Duodenal mucosa (tissue), 2 donors: Measurements from ENCODE around the gene ENTHD1.
A peak's percentile ranks its signal among the peaks of the same experiment; 100 is the strongest.
"Not testable (repeated sequence)": the region's sequence is repeated elsewhere in the genome, so short reads cannot be mapped to it uniquely, and the experiment has no call there.

Experiments used
- H3K27ac ChIP-seq: one replicate; pipeline ENCODE4 v1.7.0; 2013; ENCODE audit warnings: low read depth, low read length
- H3K27me3 ChIP-seq, 2 donors: one replicate each; pipeline ENCODE4 v1.7.0; 2013; ENCODE audit warnings: low read length in 2 of 2, control low read depth in 1 of 2; ENCODE audit not compliant: insufficient read depth in 2 of 2, control insufficient read depth in 1 of 2
- H3K36me3 ChIP-seq, 2 donors: one replicate each; pipeline ENCODE4 v1.7.0; 2013; ENCODE audit warnings: low read length in 2 of 2, control low read depth in 1 of 2; ENCODE audit not compliant: insufficient read depth in 2 of 2, control insufficient read depth in 1 of 2
- H3K4me1 ChIP-seq, 2 donors: one replicate each; pipeline ENCODE4 v1.7.0; 2013; ENCODE audit warnings: low read length in 2 of 2, control low read depth in 1 of 2; ENCODE audit not compliant: insufficient read depth in 2 of 2, control insufficient read depth in 1 of 2
- H3K4me3 ChIP-seq, 2 donors: one replicate each; pipeline ENCODE4 v1.7.0; 2013; ENCODE audit warnings: low read length in 2 of 2, low read depth in 1 of 2
- H3K9ac ChIP-seq, 2 donors: one replicate each; pipeline ENCODE4 v1.7.0; 2013; ENCODE audit warnings: low read length in 2 of 2, low read depth in 1 of 2
- H3K9me3 ChIP-seq, 2 donors: one replicate each; pipeline ENCODE4 v1.7.0; 2013; ENCODE audit warnings: low read length in 2 of 2, control low read depth in 1 of 2; ENCODE audit not compliant: control insufficient read depth in 1 of 2

The ENTHD1 gene

GRCh38 chr22:39904024-39904423, 10.5 kb upstream of the ENTHD1 start:
- H3K4me3 ChIP-seq = peak overlapping the region in 1 of 2 donors; percentile 29
- not testable (repeated sequence) for H3K9ac ChIP-seq, H3K4me1 ChIP-seq, H3K27me3 ChIP-seq, H3K27ac ChIP-seq, H3K9me3 ChIP-seq, H3K36me3 ChIP-seq

GRCh38 chr22:39901565-39902146, 8.1 kb upstream of the ENTHD1 start:
- Histone ChIP-seq H3K36me3 (no peaks in the 10 kb centered on the region), H3K9ac (peak overlapping the region in 1 of 2 donors; percentile 38), H3K9me3 (no peaks in the 10 kb centered on the region), H3K4me3 (peak overlapping the region; percentile 31 to 60), H3K27ac (no peak overlapping the region), H3K27me3 (no peaks in the 10 kb centered on the region), H3K4me1 (peaks cover 0 to 3% of the 10 kb centered on the region in 2 donors)

GRCh38 chr22:39900306-39901227, 7.0 kb upstream of the ENTHD1 start, which contains the start of gene GRAP2:
TSS of gene GRAP2 (plus strand) at chr22:39901084. CDS start at chr22:39947107, 46,023 bp downstream.
- H3K9me3 ChIP-seq = no peaks in the 10 kb centered on the region
- H3K4me3 ChIP-seq = peak within 1 kb of the TSS; percentile 31 to 60
- no peaks in the 10 kb centered on the region for H3K27me3 ChIP-seq
- no peaks in the 10 kb centered on the region for H3K36me3 ChIP-seq
- H3K9ac ChIP-seq = peak within 1 kb of the TSS; percentile 12 to 38
- H3K27ac ChIP-seq = no peak within 1 kb of the TSS
- H3K4me1 ChIP-seq = peaks cover 0 to 3% of the 10 kb centered on the region in 2 donors

- no peaks in the 10 kb centered on the region for H3K9me3 ChIP-seq
- H3K36me3 ChIP-seq = no peaks in the 10 kb centered on the region
- H3K9ac ChIP-seq = no peak overlapping the region
- H3K27ac ChIP-seq = no peak overlapping the region
- H3K4me3 ChIP-seq = no peak overlapping the region
- no peaks in the 10 kb centered on the region for H3K27me3 ChIP-seq
- H3K4me1 ChIP-seq = peaks cover 0 to 3% of the 10 kb centered on the region in 2 donors
Measured at GRCh38 chr22:39898997-39899396, 5.4 kb upstream of the ENTHD1 start.

GRCh38 chr22:39897841-39898240, 4.3 kb upstream of the ENTHD1 start:
- H3K4me3 ChIP-seq = no peak overlapping the region
- H3K27ac ChIP-seq = no peak overlapping the region
- peaks cover 0 to 3% of the 10 kb centered on the region in 2 donors for H3K4me1 ChIP-seq
- H3K27me3 ChIP-seq = no peaks in the 10 kb centered on the region
- no peaks in the 10 kb centered on the region for H3K9me3 ChIP-seq
- H3K36me3 ChIP-seq = no peaks in the 10 kb centered on the region
- H3K9ac ChIP-seq = no peak overlapping the region

- Histone ChIP-seq H3K9ac (no peak overlapping the region), H3K27ac (no peak overlapping the region), H3K27me3 (no peaks in the 10 kb centered on the region), H3K9me3 (no peaks in the 10 kb centered on the region), H3K4me3 (no peak overlapping the region), H3K36me3 (no peaks in the 10 kb centered on the region), H3K4me1 (peaks cover 0 to 3% of the 10 kb centered on the region in 2 donors)
Measured at GRCh38 chr22:39896313-39896996, 2.9 kb upstream of the ENTHD1 start.

GRCh38 chr22:39895682-39896081, 2.1 kb upstream of the ENTHD1 start:
- H3K9ac ChIP-seq = no peak overlapping the region
- H3K36me3 ChIP-seq = no peaks in the 10 kb centered on the region
- no peaks in the 10 kb centered on the region for H3K4me1 ChIP-seq
- H3K4me3 ChIP-seq = no peak overlapping the region
- no peaks in the 10 kb centered on the region for H3K9me3 ChIP-seq
- H3K27ac ChIP-seq = no peak overlapping the region
- no peaks in the 10 kb centered on the region for H3K27me3 ChIP-seq

- H3K36me3 ChIP-seq = no peaks in the 10 kb centered on the region
Measured at GRCh38 chr22:39894554-39895092, 1.1 kb upstream of the ENTHD1 start.

GRCh38 chr22:39889924-39890323, 3.6 kb downstream of the ENTHD1 start:
- H3K9ac ChIP-seq, H3K27ac ChIP-seq, H3K4me3 ChIP-seq, H3K36me3 ChIP-seq, H3K27me3 ChIP-seq, H3K9me3 ChIP-seq, H3K4me1 ChIP-seq: not testable (repeated sequence)

More at GRCh38 chr22:39894554-39895092, 1.1 kb upstream of the ENTHD1 start:
- Histone ChIP-seq H3K9me3 (no peaks in the 10 kb centered on the region), H3K27ac (no peak overlapping the region), H3K27me3 (no peaks in the 10 kb centered on the region), H3K4me3 (no peak overlapping the region), H3K9ac (no peak overlapping the region), H3K4me1 (no peaks in the 10 kb centered on the region)

GRCh38 chr22:39883057-39883456, 10.5 kb downstream of the ENTHD1 start:
- Histone ChIP-seq H3K9ac (no peak overlapping the region), H3K36me3 (no peaks in the 10 kb centered on the region), H3K9me3 (no peaks in the 10 kb centered on the region), H3K4me1 (no peaks in the 10 kb centered on the region), H3K27ac (no peak overlapping the region), H3K4me3 (no peak overlapping the region), H3K27me3 (peaks cover 0 to 4% of the 10 kb centered on the region in 2 donors)
